H9 (cell line): ENCODE measurements around the gene CDK14. TPM values are rescaled to one million over a fixed set of nuclear protein-coding genes. Genes with fewer than 3 reads are reported as not detected.

Source experiments
- DNase-seq: peaks from one replicate; pipeline ENCODE4 v3.0.0-alpha.2; 2017
- H2AFZ ChIP-seq: one replicate; pipeline ENCODE4 v1.6.1; 2013; ENCODE audit warnings: mild to moderate bottlenecking, low read length, control low read depth, moderate library complexity
- H2AK5ac ChIP-seq: 2 replicates; pipeline ENCODE4 v1.6.1; 2013; ENCODE audit warnings: low read length, control low read depth, mixed read lengths; ENCODE audit not compliant: insufficient read length
- H2BK120ac ChIP-seq: one replicate; pipeline ENCODE4 v1.6.1; 2013; ENCODE audit warnings: low read depth, mild to moderate bottlenecking, low read length, control low read depth, inconsistent platforms; ENCODE audit not compliant: poor library complexity, severe bottlenecking
- H2BK12ac ChIP-seq: 2 replicates; pipeline ENCODE4 v1.6.1; 2013; ENCODE audit warnings: low read length, control low read depth, mixed read lengths, low read depth; ENCODE audit not compliant: insufficient read length
- H2BK15ac ChIP-seq: 2 replicates; pipeline ENCODE4 v1.6.1; 2013; ENCODE audit warnings: low read depth, low read length, control low read depth
- H2BK20ac ChIP-seq: one replicate; pipeline ENCODE4 v1.6.1; 2013; ENCODE audit warnings: low read depth, mild to moderate bottlenecking, low read length, control low read depth, inconsistent platforms; ENCODE audit not compliant: poor library complexity, severe bottlenecking
- H2BK5ac ChIP-seq: 2 replicates; pipeline ENCODE4 v1.6.1; 2013; ENCODE audit warnings: low read length, control low read depth, mixed read lengths; ENCODE audit not compliant: insufficient read length
- H3K14ac ChIP-seq: 2 replicates; pipeline ENCODE4 v1.6.1; 2013; ENCODE audit warnings: low read length, control low read depth; ENCODE audit not compliant: insufficient read depth
- H3K18ac ChIP-seq: 2 replicates; pipeline ENCODE4 v1.6.1; 2013; ENCODE audit warnings: low read depth, mild to moderate bottlenecking, mixed read lengths, low read length, control low read depth; ENCODE audit not compliant: insufficient read length
- H3K23ac ChIP-seq: 2 replicates; pipeline ENCODE4 v1.6.1; 2013; ENCODE audit warnings: low read length, control low read depth, mixed read lengths, low read depth; ENCODE audit not compliant: insufficient read length
- H3K23me2 ChIP-seq: 2 replicates; pipeline ENCODE4 v1.6.1; 2013; ENCODE audit warnings: low read depth, mild to moderate bottlenecking, mixed read lengths, low read length, control low read depth; ENCODE audit not compliant: insufficient read length, poor library complexity, severe bottlenecking
- H3K27ac ChIP-seq: 2 replicates; pipeline ENCODE4 v1.5.1; 2013; ENCODE audit warnings: low read length, control low read depth, mixed read lengths, low read depth; ENCODE audit not compliant: insufficient read length
- H3K27me3 ChIP-seq: 2 replicates; pipeline ENCODE4 v1.6.1; 2013; ENCODE audit warnings: low read length, control low read depth, inconsistent platforms; ENCODE audit not compliant: insufficient read depth
- H3K4ac ChIP-seq: 2 replicates; pipeline ENCODE4 v1.6.1; 2013; ENCODE audit warnings: low read depth, mild to moderate bottlenecking, control low read depth, inconsistent platforms, low read length, moderate library complexity
- H3K4me1 ChIP-seq: 2 replicates; pipeline ENCODE4 v1.6.1; 2013; ENCODE audit warnings: low read length, control low read depth, inconsistent platforms; ENCODE audit not compliant: insufficient read depth
- H3K4me2 ChIP-seq: 2 replicates; pipeline ENCODE4 v1.6.1; 2013; ENCODE audit warnings: low read length, control low read depth, mixed read lengths; ENCODE audit not compliant: insufficient read length, insufficient read depth
- H3K56ac ChIP-seq: 2 replicates; pipeline ENCODE4 v1.6.1; 2013; ENCODE audit warnings: low read depth, mild to moderate bottlenecking, mixed read lengths, low read length, control low read depth; ENCODE audit not compliant: insufficient read length
- H3K79me1 ChIP-seq: 2 replicates; pipeline ENCODE4 v1.6.1; 2013; ENCODE audit warnings: low read depth, mild to moderate bottlenecking, moderate library complexity, low read length, control low read depth, inconsistent platforms; ENCODE audit not compliant: insufficient read depth, poor library complexity, severe bottlenecking
- H3K79me2 ChIP-seq: 2 replicates; pipeline ENCODE4 v1.6.1; 2013; ENCODE audit warnings: low read length, control low read depth, inconsistent platforms; ENCODE audit not compliant: insufficient read depth
- H3K9ac ChIP-seq: 2 replicates; pipeline ENCODE4 v1.6.1; 2013; ENCODE audit warnings: low read length, control low read depth, mixed read lengths; ENCODE audit not compliant: insufficient read length; ENCODE audit errors: extremely low read depth
- H3K9me3 ChIP-seq: one replicate; pipeline ENCODE4 v1.6.1; 2013; ENCODE audit warnings: low read depth, low read length, inconsistent platforms; ENCODE audit not compliant: control insufficient read depth
- H3T11ph ChIP-seq: one replicate; pipeline ENCODE4 v1.6.1; 2013; ENCODE audit warnings: mild to moderate bottlenecking, low read length, control low read depth, inconsistent platforms
- H4K20me1 ChIP-seq: one replicate; pipeline ENCODE4 v1.6.1; 2013; ENCODE audit not compliant: control insufficient read depth, insufficient read length, insufficient read depth
- H4K5ac ChIP-seq: 2 replicates; pipeline ENCODE4 v1.6.1; 2013; ENCODE audit warnings: low read depth, mild to moderate bottlenecking, mixed read lengths, low read length, control low read depth; ENCODE audit not compliant: insufficient read length
- H4K8ac ChIP-seq: replicated peaks from 2 replicates; pipeline ENCODE4 v1.6.1; 2013; ENCODE audit warnings: low read length, control low read depth, mixed read lengths, low read depth; ENCODE audit not compliant: insufficient read length
- H4K91ac ChIP-seq: 2 replicates; pipeline ENCODE4 v1.6.1; 2013; ENCODE audit warnings: low read depth, mild to moderate bottlenecking, moderate library complexity, mixed read lengths, low read length, control low read depth; ENCODE audit not compliant: insufficient read length
- H3K27ac Mint-ChIP-seq, 3 experiments: 2 replicates in 2 of 3; 3 replicates in 1 of 3; pipeline ENCODE4 v1.8.0; 2020 to 2021; ENCODE audit warnings: mixed read lengths in 3 of 3, mild to moderate bottlenecking in 1 of 3, moderate library complexity in 1 of 3
- H3K27me3 Mint-ChIP-seq: 2 replicates; pipeline ENCODE4 v1.8.0; 2021; ENCODE audit warnings: low read depth, mild to moderate bottlenecking, moderate library complexity, mixed read lengths
- H3K36me3 Mint-ChIP-seq, 3 experiments: 2 replicates in 2 of 3; 3 replicates in 1 of 3; pipeline ENCODE4 v1.8.0; 2020 to 2021; ENCODE audit warnings: low read depth in 3 of 3, mixed read lengths in 3 of 3; ENCODE audit not compliant: insufficient read depth in 1 of 3
- H3K4me1 Mint-ChIP-seq, 2 experiments: 2 replicates each; pipeline ENCODE4 v1.8.0; 2020; ENCODE audit warnings: mixed read lengths in 2 of 2
- H3K4me3 Mint-ChIP-seq, 2 experiments: 2 replicates in 1 of 2; 3 replicates in 1 of 2; pipeline ENCODE4 v1.8.0; 2020 to 2021; ENCODE audit warnings: mild to moderate bottlenecking in 2 of 2, mixed read lengths in 2 of 2, moderate library complexity in 1 of 2
- H3K9me3 Mint-ChIP-seq, 2 experiments: 2 replicates in 1 of 2; 3 replicates in 1 of 2; pipeline ENCODE4 v1.8.0; 2020; ENCODE audit warnings: mild to moderate bottlenecking in 2 of 2, mixed read lengths in 2 of 2, moderate library complexity in 1 of 2
- WGBS: extraction: QIAGEN DNeasy Blood & Tissue Kit; methylation state at CpG from one replicate; pipeline ENCODE4 v1.1.7; 2013; ENCODE audit warnings: missing lambda C conversion rate, low lambda C conversion rate, mixed read lengths; ENCODE audit not compliant: insufficient read length; ENCODE audit errors: extremely low coverage; 5-methylcytosine and 5-hydroxymethylcytosine counted together
- total RNA-seq: library from RNA; stranded (reverse); gene quantifications from 2 replicates; pipeline ENCODE4 v1.2.1, GENCODE V29; 2021
- TF ChIP-seq, protein P1 (sequence below): fragments of 200-600 bp; sonication (generic); conservative IDR thresholded peaks from 3 replicates; pipeline ENCODE4 v1.8.0; 2021; ENCODE audit warnings: antibody characterized with exemption, mild to moderate bottlenecking

The CDK14 gene
- total RNA-seq, 1 experiment from 2014 or later = 23.9 TPM

DNA sequence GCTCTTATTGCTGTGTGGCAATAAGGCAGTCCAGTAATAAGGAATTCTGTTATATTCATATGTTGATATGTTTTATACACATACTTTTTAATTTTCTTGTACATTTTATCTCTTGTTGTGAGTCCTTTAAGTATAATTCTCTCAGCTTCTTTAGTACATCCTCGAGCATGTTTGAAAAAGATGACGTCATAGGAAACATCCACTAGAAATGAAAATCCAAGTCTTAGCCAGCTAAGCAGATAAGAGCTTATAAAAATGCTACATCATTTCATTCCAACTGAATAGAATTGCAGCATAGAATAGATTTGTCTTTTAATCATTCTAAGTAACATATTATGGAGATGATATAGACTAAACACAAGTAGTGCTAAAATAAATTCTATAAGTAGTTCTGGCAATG lies 384.4 kb downstream of the CDK14 start:
- Histone ChIP-seq H3K79me1 (no peaks in the 10 kb centered on the region), H3K4me1 (no peaks in the 10 kb centered on the region), H3T11ph (no peak overlapping the region), H3K23me2 (no peaks in the 10 kb centered on the region), H2BK12ac (no peak overlapping the region), H3K4me2 (no peak overlapping the region), H3K27ac (no peak overlapping the region), H2BK20ac (no peak overlapping the region), H4K20me1 (no peaks in the 10 kb centered on the region), H2AFZ (no peak overlapping the region), H3K9ac (no peak overlapping the region), H3K4ac (no peak overlapping the region), H3K23ac (no peak overlapping the region), H2AK5ac (no peak overlapping the region), H2BK5ac (no peak overlapping the region), H3K14ac (no peak overlapping the region), H3K18ac (no peak overlapping the region), H3K27me3 (no peaks in the 10 kb centered on the region), H2BK15ac (no peak overlapping the region), H2BK120ac (no peak overlapping the region), H4K91ac (no peak overlapping the region), H3K56ac (no peak overlapping the region), H4K8ac (no peak overlapping the region), H3K9me3 (peaks cover 7% of the 10 kb centered on the region), H4K5ac (no peak overlapping the region), H3K79me2 (no peaks in the 10 kb centered on the region)
- peak overlapping the region in 1 of 3 experiments; percentile 29; a peak in 1 of 7 replicates for H3K27ac Mint-ChIP-seq
- H3K9me3 Mint-ChIP-seq = peaks cover 36 to 41% of the 10 kb centered on the region in 2 experiments
- no peaks in the 10 kb centered on the region for H3K4me1 Mint-ChIP-seq
- peaks cover 29 to 48% (median 37%) of the 10 kb centered on the region in 3 experiments for H3K36me3 Mint-ChIP-seq
- no peaks in the 10 kb centered on the region; the same call in 1 of the 2 replicates for H3K27me3 Mint-ChIP-seq
- TF ChIP-seq, protein P1, sequence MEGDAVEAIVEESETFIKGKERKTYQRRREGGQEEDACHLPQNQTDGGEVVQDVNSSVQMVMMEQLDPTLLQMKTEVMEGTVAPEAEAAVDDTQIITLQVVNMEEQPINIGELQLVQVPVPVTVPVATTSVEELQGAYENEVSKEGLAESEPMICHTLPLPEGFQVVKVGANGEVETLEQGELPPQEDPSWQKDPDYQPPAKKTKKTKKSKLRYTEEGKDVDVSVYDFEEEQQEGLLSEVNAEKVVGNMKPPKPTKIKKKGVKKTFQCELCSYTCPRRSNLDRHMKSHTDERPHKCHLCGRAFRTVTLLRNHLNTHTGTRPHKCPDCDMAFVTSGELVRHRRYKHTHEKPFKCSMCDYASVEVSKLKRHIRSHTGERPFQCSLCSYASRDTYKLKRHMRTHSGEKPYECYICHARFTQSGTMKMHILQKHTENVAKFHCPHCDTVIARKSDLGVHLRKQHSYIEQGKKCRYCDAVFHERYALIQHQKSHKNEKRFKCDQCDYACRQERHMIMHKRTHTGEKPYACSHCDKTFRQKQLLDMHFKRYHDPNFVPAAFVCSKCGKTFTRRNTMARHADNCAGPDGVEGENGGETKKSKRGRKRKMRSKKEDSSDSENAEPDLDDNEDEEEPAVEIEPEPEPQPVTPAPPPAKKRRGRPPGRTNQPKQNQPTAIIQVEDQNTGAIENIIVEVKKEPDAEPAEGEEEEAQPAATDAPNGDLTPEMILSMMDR = no peak
- no peak overlapping the region for H3K4me3 Mint-ChIP-seq
- DNase-seq = no peak
- WGBS = no CpG with 5 or more reads among the region's 2 CpGs
